IgD-negative memory B cell (primary cell): Measurements from ENCODE around the gene MDGA2. TPM values are rescaled to one million over a fixed set of nuclear protein-coding genes. Genes with fewer than 3 reads are reported as not detected.
A peak's percentile ranks its signal among the peaks of the same experiment; 100 is the strongest.
"Not testable (repeated sequence)": the region's sequence is repeated elsewhere in the genome, so short reads cannot be mapped to it uniquely, and the experiment has no call there.

ENCODE experiments used
- H3K27ac Mint-ChIP-seq, 3 donors: one replicate each; pipeline ENCODE4 v1.8.0; 2020 to 2022; ENCODE audit warnings: mild to moderate bottlenecking in 3 of 3, mixed read lengths in 3 of 3, moderate library complexity in 1 of 3
- H3K27me3 Mint-ChIP-seq: one replicate; pipeline ENCODE4 v1.8.0; 2021; ENCODE audit warnings: mixed read lengths
- H3K36me3 Mint-ChIP-seq: one replicate; pipeline ENCODE4 v1.8.0; 2020; ENCODE audit warnings: mild to moderate bottlenecking, mixed read lengths
- H3K4me1 Mint-ChIP-seq, 3 donors: one replicate each; pipeline ENCODE4 v1.8.0; 2020 to 2022; ENCODE audit warnings: mixed read lengths in 3 of 3, mild to moderate bottlenecking in 1 of 3
- H3K4me3 Mint-ChIP-seq, 4 donors: one replicate each; pipeline ENCODE4 v1.8.0; 2020 to 2022; ENCODE audit warnings: mild to moderate bottlenecking in 4 of 4, mixed read lengths in 4 of 4, moderate library complexity in 3 of 4
- H3K9me3 Mint-ChIP-seq, 3 donors: one replicate each; pipeline ENCODE4 v1.8.0; 2020 to 2021; ENCODE audit warnings: mixed read lengths in 3 of 3, mild to moderate bottlenecking in 1 of 3
- polyA plus RNA-seq: library from polyadenylated mRNA; unstranded; fragments of 300-500 nt; fragmentation: Illumina TruSeq; gene quantifications from one replicate; pipeline ENCODE4 v1.2.3, GENCODE V29; 2021

The MDGA2 gene
- polyA plus RNA-seq, 1 donor from 2014 or later: not detected

GRCh38 chr14:46920542-46920941 is 754.9 kb downstream of the MDGA2 start:
- no peak overlapping the region for H3K27ac Mint-ChIP-seq
- H3K27me3 Mint-ChIP-seq: no peaks in the 10 kb centered on the region
- peaks cover 1 to 13% (median 3%) of the 10 kb centered on the region in 3 donors for H3K9me3 Mint-ChIP-seq
- peaks cover 2% of the 10 kb centered on the region for H3K36me3 Mint-ChIP-seq
- H3K4me1 Mint-ChIP-seq: no peaks in the 10 kb centered on the region
- H3K4me3 Mint-ChIP-seq: no peak overlapping the region

GRCh38 chr14:46915539-46915938 is 759.9 kb downstream of the MDGA2 start:
- peak overlapping the region in 1 of 4 donors; percentile 9 for H3K4me3 Mint-ChIP-seq
- not testable (repeated sequence) for H3K36me3 Mint-ChIP-seq, H3K4me1 Mint-ChIP-seq, H3K27me3 Mint-ChIP-seq, H3K27ac Mint-ChIP-seq
- peaks cover 1 to 13% (median 2%) of the 10 kb centered on the region in 3 donors for H3K9me3 Mint-ChIP-seq

GRCh38 chr14:46902837-46903236 is 772.6 kb downstream of the MDGA2 start:
- H3K27me3 Mint-ChIP-seq: no peaks in the 10 kb centered on the region
- no peak overlapping the region for H3K27ac Mint-ChIP-seq
- H3K9me3 Mint-ChIP-seq: no peaks in the 10 kb centered on the region
- no peaks in the 10 kb centered on the region for H3K4me1 Mint-ChIP-seq
- H3K4me3 Mint-ChIP-seq: no peak overlapping the region
- H3K36me3 Mint-ChIP-seq: no peaks in the 10 kb centered on the region

GRCh38 chr14:46894476-46894875 is 780.9 kb downstream of the MDGA2 start:
- no peak overlapping the region for H3K27ac Mint-ChIP-seq
- no peak overlapping the region for H3K4me3 Mint-ChIP-seq
- H3K27me3 Mint-ChIP-seq: no peaks in the 10 kb centered on the region
- no peaks in the 10 kb centered on the region for H3K4me1 Mint-ChIP-seq
- H3K9me3 Mint-ChIP-seq: peaks cover 0 to 2% (median 0%) of the 10 kb centered on the region in 3 donors
- H3K36me3 Mint-ChIP-seq: no peaks in the 10 kb centered on the region

GRCh38 chr14:46887144-46887543 is 788.3 kb downstream of the MDGA2 start:
- Mint-ChIP-seq H3K27me3 (no peaks in the 10 kb centered on the region), H3K4me3 (no peak overlapping the region), H3K36me3 (no peaks in the 10 kb centered on the region), H3K4me1 (no peaks in the 10 kb centered on the region), H3K9me3 (no peaks in the 10 kb centered on the region), H3K27ac (no peak overlapping the region)

GRCh38 chr14:46885566-46885965 is 789.8 kb downstream of the MDGA2 start:
- no peaks in the 10 kb centered on the region for H3K4me1 Mint-ChIP-seq
- H3K4me3 Mint-ChIP-seq: no peak overlapping the region
- no peaks in the 10 kb centered on the region for H3K27me3 Mint-ChIP-seq
- no peaks in the 10 kb centered on the region for H3K36me3 Mint-ChIP-seq
- no peak overlapping the region for H3K27ac Mint-ChIP-seq
- H3K9me3 Mint-ChIP-seq: no peaks in the 10 kb centered on the region

GRCh38 chr14:46861753-46862152 is 813.7 kb downstream of the MDGA2 start:
- H3K27ac Mint-ChIP-seq: no peak overlapping the region
- H3K27me3 Mint-ChIP-seq: no peaks in the 10 kb centered on the region
- H3K9me3 Mint-ChIP-seq: peaks cover 1 to 4% (median 2%) of the 10 kb centered on the region in 3 donors
- H3K4me3 Mint-ChIP-seq: no peak overlapping the region
- no peaks in the 10 kb centered on the region for H3K4me1 Mint-ChIP-seq
- H3K36me3 Mint-ChIP-seq: no peaks in the 10 kb centered on the region

GRCh38 chr14:46840944-46841720 is 834.3 kb downstream of the MDGA2 start:
- Mint-ChIP-seq H3K9me3 (peaks cover 0 to 2% (median 0%) of the 10 kb centered on the region in 3 donors), H3K4me1 (no peaks in the 10 kb centered on the region), H3K4me3 (no peak overlapping the region), H3K36me3 (no peaks in the 10 kb centered on the region), H3K27ac (no peak overlapping the region), H3K27me3 (no peaks in the 10 kb centered on the region)

- Mint-ChIP-seq H3K9me3 (peaks cover 0 to 3% (median 0%) of the 10 kb centered on the region in 3 donors), H3K4me3 (no peak overlapping the region), H3K36me3 (no peaks in the 10 kb centered on the region), H3K27ac (no peak overlapping the region), H3K4me1 (no peaks in the 10 kb centered on the region), H3K27me3 (no peaks in the 10 kb centered on the region)
Observed at GRCh38 chr14:46820291-46820690, 855.1 kb downstream of the MDGA2 start.

GRCh38 chr14:46819117-46819516 is 856.3 kb downstream of the MDGA2 start:
- Mint-ChIP-seq H3K27me3 (no peaks in the 10 kb centered on the region), H3K4me1 (no peaks in the 10 kb centered on the region), H3K9me3 (peaks cover 0 to 3% (median 0%) of the 10 kb centered on the region in 3 donors), H3K36me3 (no peaks in the 10 kb centered on the region), H3K4me3 (no peak overlapping the region), H3K27ac (no peak overlapping the region)

- Mint-ChIP-seq H3K27ac (no peak overlapping the region), H3K9me3 (peaks cover 0 to 3% (median 0%) of the 10 kb centered on the region in 3 donors), H3K4me1 (no peaks in the 10 kb centered on the region), H3K4me3 (no peak overlapping the region), H3K27me3 (no peaks in the 10 kb centered on the region), H3K36me3 (no peaks in the 10 kb centered on the region)
Observed at GRCh38 chr14:46818147-46818546, 857.3 kb downstream of the MDGA2 start.

GRCh38 chr14:46793144-46793543 is 882.3 kb downstream of the MDGA2 start:
- no peak overlapping the region for H3K4me3 Mint-ChIP-seq
- H3K36me3 Mint-ChIP-seq: no peaks in the 10 kb centered on the region
- no peak overlapping the region for H3K27ac Mint-ChIP-seq
- peaks cover 0 to 15% (median 6%) of the 10 kb centered on the region in 3 donors for H3K9me3 Mint-ChIP-seq
- H3K4me1 Mint-ChIP-seq: no peaks in the 10 kb centered on the region
- H3K27me3 Mint-ChIP-seq: no peaks in the 10 kb centered on the region
